Measurements from ENCODE around the gene PACS2. TPM values are rescaled to one million over a fixed set of nuclear protein-coding genes. Genes with fewer than 3 reads are reported as not detected.

Gene PACS2
- total and polyA plus RNA-seq, 2 donors (not counting 3 experiments of a cell fraction or from before 2014, with no cell fraction given), result 52.7 to 86.3 TPM

GRCh38 chr14:105380756-105381155 lies 66.2 kb downstream of the PACS2 start:
- H3K4me2 ChIP-seq (ENCODE audit: insufficient read depth, low read length), result no peak overlapping the region
- ChIA-PET CTCF (no interaction called here), POLR2A (no interaction called here)
- H2AFZ ChIP-seq (ENCODE audit: low read depth, low read length), result no peak overlapping the region
- no peaks in the 10 kb centered on the region for H3K9me1 ChIP-seq (replicated peaks; ENCODE audit: control insufficient read depth, extremely low read depth, insufficient read depth, low read length)
- no peak overlapping the region for H3K27ac ChIP-seq (ENCODE audit: insufficient read depth, low read depth, low read length)
- DNase-seq (ENCODE audit: low read depth, low spot score) (no peak), FAIRE-seq (no peak)
- peaks cover 0 to 6% of the 10 kb centered on the region in 2 experiments for H3K36me3 ChIP-seq (ENCODE audit: control insufficient read depth in 2 of 2, extremely low read depth in 1 of 2, insufficient read depth in 2 of 2, low read length in 2 of 2)
- H3K27me3 ChIP-seq (ENCODE audit: control insufficient read depth in 2 of 2, insufficient read depth in 2 of 2, low read length in 2 of 2), result no peaks in the 10 kb centered on the region
- intact Hi-C loops (cut with micrococcal nuclease), result no loop called here
- H3K9me3 ChIP-seq (replicated peaks; ENCODE audit: control insufficient read depth, insufficient read depth, low read length), result no peaks in the 10 kb centered on the region
- H3K9ac ChIP-seq (replicated peaks; ENCODE audit: extremely low read depth, insufficient read depth, low read length), result no peak overlapping the region
- no peaks in the 10 kb centered on the region for H4K20me1 ChIP-seq (replicated peaks; ENCODE audit: control insufficient read depth, extremely low read depth, insufficient read depth, low read length)
- H3K4me3 ChIP-seq (replicated peaks in 1 of 3; ENCODE audit: insufficient read depth in 1 of 3, low read depth in 1 of 3, low read length in 3 of 3), result no peak overlapping the region
- dilution Hi-C loops (cut with MboI; ENCODE audit: extremely low pct_ligation_motif_present, low sequenced_read_pairs), result no loop called here
- no TSS peak for BruUV-seq (replicated peaks)
- H3K79me2 ChIP-seq (ENCODE audit: control insufficient read depth, insufficient read depth, low read length), result no peaks in the 10 kb centered on the region
- TF ChIP-seq CTCF (IDR thresholded peaks at IDR 0.05; ENCODE audit: extremely low read depth in 1 of 2, insufficient read depth in 1 of 2, low read depth in 1 of 2, low read length in 2 of 2) (no peak), MAX (IDR thresholded peaks at IDR 0.05; ENCODE audit: insufficient read depth, insufficient read length) (no peak), POLR2AphosphoS5 (IDR thresholded peaks at IDR 0.05; ENCODE audit: insufficient read depth, low read depth, low read length) (no peak), FOS (IDR thresholded peaks at IDR 0.05; ENCODE audit: borderline replicate concordance, insufficient read depth, low read length) (no peak), EZH2 (IDR thresholded peaks at IDR 0.05; ENCODE audit: borderline replicate concordance, low read depth, low read length, severe bottlenecking) (no peak), JUN (IDR thresholded peaks at IDR 0.05; ENCODE audit: borderline replicate concordance, insufficient read depth, insufficient read length, low read depth) (no peak), MYC (IDR thresholded peaks at IDR 0.05; ENCODE audit: low read depth, low read length) (no peak), POLR2A (IDR thresholded peaks at IDR 0.05; ENCODE audit: low read depth, low read length) (no peak), GATA2 (IDR thresholded peaks at IDR 0.05; ENCODE audit: insufficient read depth, insufficient read length, low read depth, low read length) (no peak)
- peaks cover 6% of the 10 kb centered on the region for H3K4me1 ChIP-seq (ENCODE audit: control insufficient read depth, extremely low read depth, insufficient read depth, low read length)
